Prostate gland (tissue), 2 donors: ENCODE measurements around the gene PEX5. TPM values are rescaled to one million over a fixed set of nuclear protein-coding genes. Genes with fewer than 3 reads are reported as not detected.

Experiments
- DNase-seq: peaks from one replicate; pipeline ENCODE4 v3.0.0-alpha.2; 2019; ENCODE audit warnings: low spot score
- H3K27ac ChIP-seq, 2 donors: fragments of 200-600 bp; sonication (generic); 2 replicates each; pipeline ENCODE4 v1.5.1; 2017 to 2019
- H3K27me3 ChIP-seq: fragments of 200-600 bp; sonication (generic); replicated peaks from 2 replicates; pipeline ENCODE4 v1.5.1; 2019; ENCODE audit not compliant: insufficient read depth
- H3K36me3 ChIP-seq, 2 donors: fragments of 200-600 bp; sonication (generic); 1 replicate in 1 of 2; 2 replicates in 1 of 2; pipeline versions ENCODE4 v1.5.1 to v1.8.1; 2017 to 2019
- H3K4me1 ChIP-seq: fragments of 200-600 bp; sonication (generic); replicated peaks from 2 replicates; pipeline ENCODE4 v1.5.1; 2019
- H3K4me3 ChIP-seq, 2 donors: fragments of 200-600 bp; sonication (generic); 2 replicates each; pipeline ENCODE4 v1.5.1; 2017 to 2019
- H3K9me3 ChIP-seq: fragments of 200-600 bp; sonication (generic); 2 replicates; pipeline ENCODE4 v1.5.1; 2017
- CTCF ChIP-seq, 4 experiments: fragments of 200-600 bp in 2 of 4; fragments of 450-650 bp in 2 of 4; sonication (generic) in 2 of 4; IDR thresholded peaks; 1 replicate in 3 of 4; 2 replicates in 1 of 4; pipeline ENCODE4 v1.5.1; 2016 to 2019; ENCODE audit warnings: antibody characterized with exemption in 4 of 4, mild to moderate bottlenecking in 2 of 4, moderate library complexity in 2 of 4
- POLR2A ChIP-seq: fragments of 450-650 bp; IDR thresholded peaks from one replicate; pipeline ENCODE4 v1.6.1; 2016; ENCODE audit warnings: antibody characterized with exemption, mild to moderate bottlenecking
- POLR2AphosphoS5 ChIP-seq: sonication (generic); formaldehyde crosslinking; IDR thresholded peaks from one replicate; pipeline ENCODE4 v1.6.1; 2017; ENCODE audit warnings: antibody characterized with exemption
- WGBS: methylation state at CpG from one replicate; pipeline ENCODE4 v1.1.5; 2018; 5-methylcytosine and 5-hydroxymethylcytosine counted together
- intact Hi-C: fragments of 100-400 bp; cut with DNase I; formaldehyde crosslinking; loops from one replicate; pipeline ENCODE4 v1.14.2; 2022
- total RNA-seq, 2 donors: library from RNA; depleted of rRNA; stranded (reverse); fragments of >200 nt; gene quantifications; one replicate each; pipeline ENCODE4 v1.1.0, GENCODE V29; 2016

The PEX5 gene
- total RNA-seq, 2 donors from 2014 or later: 26.2 to 78.6 TPM

- TF ChIP-seq CTCF (IDR thresholded peaks at IDR 0.05): no peak
- no peak for TF ChIP-seq POLR2AphosphoS5
- TF ChIP-seq POLR2A: no peak
- Histone ChIP-seq H3K27me3 (no peaks in the 10 kb centered on the region), H3K36me3 (no peaks in the 10 kb centered on the region), H3K4me3 (no peak overlapping the region), H3K27ac (no peak overlapping the region), H3K4me1 (no peaks in the 10 kb centered on the region), H3K9me3 (no peaks in the 10 kb centered on the region)
- 71% methylated on average over 2 of the region's 2 CpGs for WGBS
- no peak for DNase-seq
- intact Hi-C loops: no loop called here
Observed at GRCh38 chr12:7197841-7198240, 8.4 kb downstream of the PEX5 start.

GRCh38 chr12:7203109-7203508 lies 13.6 kb downstream of the PEX5 start:
- Histone ChIP-seq H3K27ac (no peak overlapping the region), H3K4me1 (no peaks in the 10 kb centered on the region), H3K27me3 (no peaks in the 10 kb centered on the region), H3K4me3 (no peak overlapping the region), H3K36me3 (no peaks in the 10 kb centered on the region), H3K9me3 (no peaks in the 10 kb centered on the region)
- TF ChIP-seq CTCF (IDR thresholded peaks at IDR 0.05): no peak
- no peak for TF ChIP-seq POLR2A
- TF ChIP-seq POLR2AphosphoS5: no peak
- intact Hi-C loops: no loop called here
- no peak for DNase-seq
- 91% methylated on average over 4 of the region's 4 CpGs for WGBS

GRCh38 chr12:7205091-7205490 lies 15.6 kb downstream of the PEX5 start:
- Histone ChIP-seq H3K4me3 (no peak overlapping the region), H3K27ac (no peak overlapping the region), H3K4me1 (no peaks in the 10 kb centered on the region), H3K27me3 (no peaks in the 10 kb centered on the region), H3K9me3 (no peaks in the 10 kb centered on the region), H3K36me3 (peaks cover under 1 to 11% of the 10 kb centered on the region in 2 donors)
- TF ChIP-seq POLR2AphosphoS5: no peak
- no peak for TF ChIP-seq CTCF (IDR thresholded peaks at IDR 0.05)
- TF ChIP-seq POLR2A: no peak
- no peak for DNase-seq
- intact Hi-C loops: no loop called here

GRCh38 chr12:7206691-7207090 lies 17.2 kb downstream of the PEX5 start:
- Histone ChIP-seq H3K4me3 (no peak overlapping the region), H3K27ac (no peak overlapping the region), H3K9me3 (no peaks in the 10 kb centered on the region), H3K36me3 (peaks cover 4 to 15% of the 10 kb centered on the region in 2 donors), H3K4me1 (no peaks in the 10 kb centered on the region), H3K27me3 (no peaks in the 10 kb centered on the region)
- no peak for DNase-seq
- WGBS: 87% methylated on average over 3 of the region's 3 CpGs
- intact Hi-C loops: no loop called here
- no peak for TF ChIP-seq POLR2A
- TF ChIP-seq CTCF (IDR thresholded peaks at IDR 0.05): no peak

GRCh38 chr12:7207866-7208625 lies 18.6 kb downstream of the PEX5 start:
- intact Hi-C loops: no loop called here
- no peak overlapping the region for H3K27ac ChIP-seq
- H3K27me3 ChIP-seq: no peaks in the 10 kb centered on the region
- WGBS: 61% methylated on average over 10 of the region's 10 CpGs
- H3K4me1 ChIP-seq: no peaks in the 10 kb centered on the region
- no peaks in the 10 kb centered on the region for H3K9me3 ChIP-seq
- peaks cover 4 to 15% of the 10 kb centered on the region in 2 donors for H3K36me3 ChIP-seq
- TF ChIP-seq POLR2A: no peak
- TF ChIP-seq POLR2AphosphoS5: no peak
- TF ChIP-seq CTCF (IDR thresholded peaks at IDR 0.05): no peak
- no peak for DNase-seq
- H3K4me3 ChIP-seq: no peak overlapping the region
